Peyer's patch (tissue), 4 donors: ENCODE measurements around the gene MOCOS. TPM values are rescaled to one million over a fixed set of nuclear protein-coding genes. Genes with fewer than 3 reads are reported as not detected.
"Not testable (repeated sequence)": the region's sequence is repeated elsewhere in the genome, so short reads cannot be mapped to it uniquely, and the experiment has no call there.

Experiments used
- DNase-seq, 3 donors: peaks; one replicate each; pipeline ENCODE4 v3.0.0-alpha.2; 2017 to 2019
- H3K27ac ChIP-seq, 4 donors: fragments of 200-600 bp; sonication (generic); one replicate each; pipeline ENCODE4 v1.5.1; 2016 to 2019
- H3K27me3 ChIP-seq, 2 donors: fragments of 200-600 bp; sonication (generic); one replicate each; pipeline ENCODE4 v1.5.1; 2019
- H3K36me3 ChIP-seq, 3 donors: fragments of 200-600 bp; sonication (generic); one replicate each; pipeline ENCODE4 v1.5.1; 2016 to 2019
- H3K4me1 ChIP-seq, 4 donors: fragments of 200-600 bp; sonication (generic); one replicate each; pipeline ENCODE4 v1.5.1; 2016 to 2019
- H3K4me3 ChIP-seq, 4 donors: fragments of 200-600 bp; sonication (generic); 1 replicate in 3 of 4; 2 replicates in 1 of 4; pipeline ENCODE4 v1.5.1; 2016 to 2019; ENCODE audit warnings: mild to moderate bottlenecking in 1 of 4
- H3K9me3 ChIP-seq, 4 donors: fragments of 200-600 bp; sonication (generic); one replicate each; pipeline ENCODE4 v1.5.1; 2016 to 2019; ENCODE audit warnings: mild to moderate bottlenecking in 1 of 4
- POLR2A ChIP-seq, 2 donors: fragments of 450-650 bp; IDR thresholded peaks; one replicate each; pipeline ENCODE4 v1.5.1; 2017; ENCODE audit warnings: antibody characterized with exemption in 2 of 2, mild to moderate bottlenecking in 2 of 2, moderate library complexity in 2 of 2
- total RNA-seq, 4 donors: library from RNA; depleted of rRNA; stranded (reverse); fragments of >200 nt; gene quantifications; one replicate each; pipeline ENCODE4 v1.1.0, GENCODE V29; 2016
- TF ChIP-seq, protein P1 (sequence below), 6 experiments: fragments of 450-650 bp in 4 of 6; fragments of 200-600 bp in 2 of 6; sonication (generic) in 1 of 6; IDR thresholded peaks; one replicate each; pipeline ENCODE4 v1.5.1; 2017 to 2019; ENCODE audit warnings: antibody characterized with exemption in 6 of 6, mild to moderate bottlenecking in 3 of 6, moderate library complexity in 1 of 6

The MOCOS gene
- total RNA-seq, 4 donors from 2014 or later = 5.0 to 34.0 (median 25.4) TPM

GRCh38 chr18:36214811-36215210, 27.5 kb downstream of the MOCOS start:
- H3K4me3 ChIP-seq = no peak overlapping the region
- TF ChIP-seq, protein P1, sequence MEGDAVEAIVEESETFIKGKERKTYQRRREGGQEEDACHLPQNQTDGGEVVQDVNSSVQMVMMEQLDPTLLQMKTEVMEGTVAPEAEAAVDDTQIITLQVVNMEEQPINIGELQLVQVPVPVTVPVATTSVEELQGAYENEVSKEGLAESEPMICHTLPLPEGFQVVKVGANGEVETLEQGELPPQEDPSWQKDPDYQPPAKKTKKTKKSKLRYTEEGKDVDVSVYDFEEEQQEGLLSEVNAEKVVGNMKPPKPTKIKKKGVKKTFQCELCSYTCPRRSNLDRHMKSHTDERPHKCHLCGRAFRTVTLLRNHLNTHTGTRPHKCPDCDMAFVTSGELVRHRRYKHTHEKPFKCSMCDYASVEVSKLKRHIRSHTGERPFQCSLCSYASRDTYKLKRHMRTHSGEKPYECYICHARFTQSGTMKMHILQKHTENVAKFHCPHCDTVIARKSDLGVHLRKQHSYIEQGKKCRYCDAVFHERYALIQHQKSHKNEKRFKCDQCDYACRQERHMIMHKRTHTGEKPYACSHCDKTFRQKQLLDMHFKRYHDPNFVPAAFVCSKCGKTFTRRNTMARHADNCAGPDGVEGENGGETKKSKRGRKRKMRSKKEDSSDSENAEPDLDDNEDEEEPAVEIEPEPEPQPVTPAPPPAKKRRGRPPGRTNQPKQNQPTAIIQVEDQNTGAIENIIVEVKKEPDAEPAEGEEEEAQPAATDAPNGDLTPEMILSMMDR (IDR thresholded peaks at IDR 0.05) = no peak
- no peak for TF ChIP-seq POLR2A (IDR thresholded peaks at IDR 0.05)
- no peak for DNase-seq

DNA sequence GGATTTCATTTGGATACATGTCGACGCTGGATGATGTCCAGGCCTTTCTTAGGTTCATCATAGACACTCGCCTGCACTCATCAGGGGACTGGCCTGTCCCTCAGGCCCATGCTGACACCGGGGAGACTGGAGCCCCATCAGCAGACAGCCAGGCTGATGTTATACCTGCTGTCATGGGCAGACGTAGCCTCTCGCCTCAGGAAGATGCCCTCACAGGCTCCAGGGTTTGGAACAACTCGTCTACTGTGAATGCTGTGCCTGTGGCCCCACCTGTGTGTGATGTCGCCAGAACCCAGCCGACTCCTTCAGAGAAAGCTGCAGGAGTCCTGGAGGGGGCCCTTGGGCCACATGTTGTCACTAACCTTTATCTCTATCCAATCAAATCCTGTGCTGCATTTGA, 28.3 kb downstream of the MOCOS start:
- no peak overlapping the region for H3K4me3 ChIP-seq
- peaks cover 0 to 14% (median 0%) of the 10 kb centered on the region in 4 donors for H3K4me1 ChIP-seq
- peaks cover 0 to 7% (median 0%) of the 10 kb centered on the region in 3 donors for H3K36me3 ChIP-seq
- TF ChIP-seq POLR2A (IDR thresholded peaks at IDR 0.05) = no peak
- TF ChIP-seq, protein P1 (IDR thresholded peaks at IDR 0.05) = no peak
- no peaks in the 10 kb centered on the region for H3K27me3 ChIP-seq
- DNase-seq = no peak
- H3K9me3 ChIP-seq = no peaks in the 10 kb centered on the region
- no peak overlapping the region for H3K27ac ChIP-seq

More at GRCh38 chr18:36214811-36215210, 27.5 kb downstream of the MOCOS start:
- peaks cover 0 to 4% (median 0%) of the 10 kb centered on the region in 3 donors for H3K36me3 ChIP-seq
- no peaks in the 10 kb centered on the region for H3K27me3 ChIP-seq
- no peaks in the 10 kb centered on the region for H3K9me3 ChIP-seq
- peaks cover 0 to 14% (median 0%) of the 10 kb centered on the region in 4 donors for H3K4me1 ChIP-seq
- H3K27ac ChIP-seq = no peak overlapping the region

GRCh38 chr18:36217348-36217747, 30.1 kb downstream of the MOCOS start:
- H3K27ac ChIP-seq = peak overlapping the region in 1 of 4 donors; percentile 12
- DNase-seq = peak in 1 of 3 donors; percentile 75
- peaks cover 0 to 14% (median 0%) of the 10 kb centered on the region in 4 donors for H3K4me1 ChIP-seq
- peaks cover 0 to 3% (median 0%) of the 10 kb centered on the region in 3 donors for H3K36me3 ChIP-seq
- no peaks in the 10 kb centered on the region for H3K9me3 ChIP-seq
- no peak overlapping the region for H3K4me3 ChIP-seq
- H3K27me3 ChIP-seq = no peaks in the 10 kb centered on the region
- TF ChIP-seq, protein P1 (IDR thresholded peaks at IDR 0.05) = no peak
- TF ChIP-seq POLR2A (IDR thresholded peaks at IDR 0.05) = no peak

DNA sequence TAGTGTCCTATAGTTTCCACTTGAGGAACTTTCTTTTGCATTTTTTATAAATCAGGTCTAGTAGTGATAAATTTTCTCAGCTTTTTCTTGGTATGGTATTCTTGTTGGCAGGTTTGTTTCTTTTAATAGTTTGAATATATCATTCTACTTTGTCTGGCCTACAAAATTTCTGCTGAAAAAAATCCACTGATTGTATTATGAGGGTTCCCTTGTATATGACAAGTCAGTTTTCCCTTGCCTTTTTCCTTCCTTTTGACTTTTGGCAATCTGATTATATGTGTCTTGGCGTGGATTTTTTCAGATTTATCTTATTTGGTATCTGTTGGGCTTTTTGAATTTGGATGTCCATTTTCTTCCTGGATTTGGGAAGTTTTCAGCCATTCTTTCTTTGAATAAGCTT, 41.9 kb downstream of the MOCOS start:
- Histone ChIP-seq H3K4me1 (no peaks in the 10 kb centered on the region), H3K27ac (no peak overlapping the region), H3K27me3 (no peaks in the 10 kb centered on the region), H3K36me3 (peaks cover 0 to 6% (median 0%) of the 10 kb centered on the region in 3 donors), H3K9me3 (peaks cover 0 to 6% (median 0%) of the 10 kb centered on the region in 4 donors), H3K4me3 (no peak overlapping the region)
- DNase-seq = no peak
- TF ChIP-seq, protein P1 (IDR thresholded peaks at IDR 0.05) = no peak
- TF ChIP-seq POLR2A (IDR thresholded peaks at IDR 0.05) = no peak

DNA sequence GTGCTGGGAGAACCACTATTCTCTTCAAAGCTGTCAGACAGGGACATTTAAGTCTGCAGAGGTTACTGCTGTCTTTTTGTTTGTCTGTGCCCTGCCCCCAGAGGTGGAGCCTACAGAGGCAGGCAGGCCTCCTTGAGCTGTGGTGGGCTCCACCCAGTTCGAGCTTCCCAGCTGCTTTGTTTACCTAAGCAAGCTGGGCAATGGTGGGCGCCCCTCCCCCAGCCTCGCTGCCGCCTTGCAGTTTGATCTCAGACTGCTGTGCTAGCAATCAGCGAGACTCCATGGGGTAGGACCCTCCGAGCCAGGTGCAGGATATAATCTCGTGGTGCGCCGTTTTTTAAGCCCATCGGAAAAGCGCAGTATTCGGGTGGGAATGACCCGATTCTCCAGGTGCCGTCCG, 53.2 kb downstream of the MOCOS start:
- H3K9me3 ChIP-seq, H3K36me3 ChIP-seq, H3K4me1 ChIP-seq, H3K27me3 ChIP-seq, DNase-seq, H3K27ac ChIP-seq, H3K4me3 ChIP-seq: not testable (repeated sequence)

DNA sequence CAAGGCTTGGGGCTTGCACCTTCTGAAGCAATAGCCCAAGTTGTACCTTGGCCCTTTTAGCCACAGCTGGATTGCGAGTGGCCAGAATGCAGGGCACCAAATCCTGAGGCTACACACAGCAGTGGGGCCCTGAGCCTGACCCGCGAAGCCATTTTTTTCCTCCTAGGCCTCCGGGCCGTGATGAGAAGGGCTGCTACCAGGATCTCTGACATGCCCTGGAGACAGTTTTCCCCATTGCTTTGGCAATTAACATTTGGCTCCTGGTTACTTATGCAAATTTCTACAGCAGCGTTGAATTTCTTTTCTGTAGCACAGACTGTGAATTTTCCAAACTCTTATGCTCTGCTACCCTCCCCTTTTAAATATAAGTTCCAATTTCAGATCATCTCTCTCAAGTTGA, 54.5 kb downstream of the MOCOS start:
- no peaks in the 10 kb centered on the region for H3K4me1 ChIP-seq
- H3K36me3 ChIP-seq = peaks cover 0 to 3% (median 0%) of the 10 kb centered on the region in 3 donors
- DNase-seq = no peak
- H3K27me3 ChIP-seq = no peaks in the 10 kb centered on the region
- H3K9me3 ChIP-seq = no peaks in the 10 kb centered on the region
- no peak overlapping the region for H3K27ac ChIP-seq
- TF ChIP-seq POLR2A (IDR thresholded peaks at IDR 0.05) = no peak
- TF ChIP-seq, protein P1 (IDR thresholded peaks at IDR 0.05) = no peak
- H3K4me3 ChIP-seq = no peak overlapping the region
